IMR-90 (cell line): Measurements from ENCODE around the gene FEN1.

Experiments used
- MAFK ChIP-seq: IDR thresholded peaks from 2 replicates; pipeline ENCODE4 v1.6.1; 2012; ENCODE audit warnings: low read depth, low read length, improper control_type of control experiment
- MXI1 ChIP-seq: IDR thresholded peaks from 2 replicates; pipeline ENCODE4 v1.6.1; 2012; ENCODE audit warnings: low read depth, mild to moderate bottlenecking, low read length, moderate library complexity, borderline replicate concordance
- POLR2A ChIP-seq: IDR thresholded peaks from 2 replicates; pipeline ENCODE4 v1.6.1; 2012; ENCODE audit warnings: mild to moderate bottlenecking, low read depth, low read length
- RAD21 ChIP-seq: IDR thresholded peaks from 2 replicates; pipeline ENCODE4 v1.6.1; 2012; ENCODE audit warnings: low read length, improper control_type of control experiment
- RCOR1 ChIP-seq: IDR thresholded peaks from 2 replicates; pipeline ENCODE4 v1.6.1; 2012; ENCODE audit warnings: mild to moderate bottlenecking, low read length, improper control_type of control experiment; ENCODE audit not compliant: insufficient replicate concordance
- TF ChIP-seq, protein P1 (sequence below): conservative IDR thresholded peaks from 2 replicates; pipeline ENCODE4 v1.5.1; 2012; ENCODE audit warnings: mild to moderate bottlenecking, low read depth, low read length, improper control_type of control experiment
- TF ChIP-seq, protein P2 (sequence below): fragments of 150-350 bp; IDR thresholded peaks from 2 replicates; pipeline ENCODE4 v1.6.1; 2016; ENCODE audit warnings: low read depth, mild to moderate bottlenecking, low read length, moderate library complexity, borderline replicate concordance

DNA sequence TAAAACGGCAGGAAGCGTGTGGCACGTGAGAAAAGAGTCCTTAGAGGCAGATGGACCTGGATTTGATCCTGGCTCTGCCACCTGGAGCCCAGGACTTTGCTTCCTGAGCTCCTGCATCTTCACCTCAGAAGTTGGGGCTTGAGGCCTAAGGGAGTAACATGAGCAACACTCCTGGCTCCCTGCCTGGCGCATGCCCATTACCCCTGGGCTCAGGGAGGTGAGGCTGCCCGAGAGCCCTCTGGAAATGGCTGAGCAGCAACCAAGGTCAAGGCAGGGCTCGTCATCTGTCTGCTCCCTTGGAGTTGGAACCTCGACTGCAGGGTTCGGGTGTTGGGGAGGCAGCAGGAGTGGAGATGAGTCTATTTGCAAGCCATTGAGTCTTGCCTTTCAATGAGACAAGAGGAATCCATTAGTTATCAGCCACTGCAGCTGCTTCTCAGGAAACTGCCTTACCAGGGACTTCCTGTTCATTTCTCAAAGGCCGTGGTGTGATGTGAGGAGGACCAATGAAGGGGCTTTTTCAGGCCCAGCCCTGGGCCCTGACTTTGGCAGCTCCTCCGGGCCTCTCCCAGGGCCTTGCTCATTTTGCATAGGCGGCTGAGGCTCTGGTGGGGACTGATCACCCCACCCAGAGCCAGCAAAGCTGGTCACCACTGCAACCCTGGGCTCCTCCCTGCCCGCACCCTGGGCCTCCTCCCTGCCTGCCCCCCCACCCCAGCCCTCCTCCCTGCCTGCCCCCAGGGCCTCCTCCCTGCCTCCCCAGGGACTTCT lies 41.8 kb downstream of the FEN1 start:
- TF ChIP-seq POLR2A (no peak), MXI1 (no peak), MAFK (no peak), RCOR1 (no peak), RAD21 (no peak)
- TF ChIP-seq, protein P1, sequence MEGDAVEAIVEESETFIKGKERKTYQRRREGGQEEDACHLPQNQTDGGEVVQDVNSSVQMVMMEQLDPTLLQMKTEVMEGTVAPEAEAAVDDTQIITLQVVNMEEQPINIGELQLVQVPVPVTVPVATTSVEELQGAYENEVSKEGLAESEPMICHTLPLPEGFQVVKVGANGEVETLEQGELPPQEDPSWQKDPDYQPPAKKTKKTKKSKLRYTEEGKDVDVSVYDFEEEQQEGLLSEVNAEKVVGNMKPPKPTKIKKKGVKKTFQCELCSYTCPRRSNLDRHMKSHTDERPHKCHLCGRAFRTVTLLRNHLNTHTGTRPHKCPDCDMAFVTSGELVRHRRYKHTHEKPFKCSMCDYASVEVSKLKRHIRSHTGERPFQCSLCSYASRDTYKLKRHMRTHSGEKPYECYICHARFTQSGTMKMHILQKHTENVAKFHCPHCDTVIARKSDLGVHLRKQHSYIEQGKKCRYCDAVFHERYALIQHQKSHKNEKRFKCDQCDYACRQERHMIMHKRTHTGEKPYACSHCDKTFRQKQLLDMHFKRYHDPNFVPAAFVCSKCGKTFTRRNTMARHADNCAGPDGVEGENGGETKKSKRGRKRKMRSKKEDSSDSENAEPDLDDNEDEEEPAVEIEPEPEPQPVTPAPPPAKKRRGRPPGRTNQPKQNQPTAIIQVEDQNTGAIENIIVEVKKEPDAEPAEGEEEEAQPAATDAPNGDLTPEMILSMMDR: no peak
- TF ChIP-seq, protein P2, sequence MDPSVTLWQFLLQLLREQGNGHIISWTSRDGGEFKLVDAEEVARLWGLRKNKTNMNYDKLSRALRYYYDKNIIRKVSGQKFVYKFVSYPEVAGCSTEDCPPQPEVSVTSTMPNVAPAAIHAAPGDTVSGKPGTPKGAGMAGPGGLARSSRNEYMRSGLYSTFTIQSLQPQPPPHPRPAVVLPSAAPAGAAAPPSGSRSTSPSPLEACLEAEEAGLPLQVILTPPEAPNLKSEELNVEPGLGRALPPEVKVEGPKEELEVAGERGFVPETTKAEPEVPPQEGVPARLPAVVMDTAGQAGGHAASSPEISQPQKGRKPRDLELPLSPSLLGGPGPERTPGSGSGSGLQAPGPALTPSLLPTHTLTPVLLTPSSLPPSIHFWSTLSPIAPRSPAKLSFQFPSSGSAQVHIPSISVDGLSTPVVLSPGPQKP: no peak
